ENCODE results near the gene ZMIZ1.

ZMIZ1 gene

DNA sequence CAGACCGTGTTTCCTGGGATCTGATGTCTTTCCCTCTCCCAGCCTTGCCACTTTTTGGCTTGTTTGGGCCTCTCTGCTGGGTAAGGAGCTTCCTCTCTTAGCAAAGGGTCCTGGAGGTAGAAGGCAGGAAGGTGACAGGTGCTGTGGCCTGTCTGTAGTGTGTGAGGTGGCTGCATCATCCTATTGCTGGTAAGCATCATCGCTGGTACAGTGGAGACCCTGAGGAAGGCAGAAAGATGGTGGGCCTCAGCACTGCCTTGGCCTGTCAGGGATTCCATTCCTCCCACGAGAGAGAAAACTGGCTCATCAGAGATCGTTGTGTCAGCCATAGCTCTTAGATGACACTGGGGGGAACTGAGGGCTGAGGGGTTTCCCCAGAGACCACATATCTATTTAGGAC lies 46.5 kb downstream of the ZMIZ1 start:
- no peak for DNase-seq (ENCODE audit: extremely low read depth in 1 of 2, low read depth in 1 of 2)

DNA sequence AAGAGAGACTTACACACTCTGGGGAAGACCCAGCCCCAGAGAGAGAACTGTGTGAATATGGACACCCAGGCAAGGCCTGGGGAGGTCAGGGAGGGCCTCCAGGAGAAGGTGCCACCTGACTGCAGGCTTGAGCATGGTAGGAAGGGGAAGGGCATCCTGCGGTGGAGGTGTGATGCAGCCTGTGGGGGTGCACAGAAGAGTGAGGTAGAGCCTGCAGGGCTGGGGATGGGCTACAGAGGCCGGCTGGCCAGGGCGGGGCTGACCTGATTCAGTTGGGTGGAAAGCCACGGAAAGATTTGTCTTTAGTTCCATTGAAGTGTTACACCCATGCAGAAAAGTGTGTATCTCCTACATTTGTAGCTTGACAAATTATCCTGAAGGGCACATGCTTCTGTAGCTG lies 47.6 kb downstream of the ZMIZ1 start:
- DNase-seq (ENCODE audit: extremely low read depth in 1 of 2, low read depth in 1 of 2) = no peak

DNA sequence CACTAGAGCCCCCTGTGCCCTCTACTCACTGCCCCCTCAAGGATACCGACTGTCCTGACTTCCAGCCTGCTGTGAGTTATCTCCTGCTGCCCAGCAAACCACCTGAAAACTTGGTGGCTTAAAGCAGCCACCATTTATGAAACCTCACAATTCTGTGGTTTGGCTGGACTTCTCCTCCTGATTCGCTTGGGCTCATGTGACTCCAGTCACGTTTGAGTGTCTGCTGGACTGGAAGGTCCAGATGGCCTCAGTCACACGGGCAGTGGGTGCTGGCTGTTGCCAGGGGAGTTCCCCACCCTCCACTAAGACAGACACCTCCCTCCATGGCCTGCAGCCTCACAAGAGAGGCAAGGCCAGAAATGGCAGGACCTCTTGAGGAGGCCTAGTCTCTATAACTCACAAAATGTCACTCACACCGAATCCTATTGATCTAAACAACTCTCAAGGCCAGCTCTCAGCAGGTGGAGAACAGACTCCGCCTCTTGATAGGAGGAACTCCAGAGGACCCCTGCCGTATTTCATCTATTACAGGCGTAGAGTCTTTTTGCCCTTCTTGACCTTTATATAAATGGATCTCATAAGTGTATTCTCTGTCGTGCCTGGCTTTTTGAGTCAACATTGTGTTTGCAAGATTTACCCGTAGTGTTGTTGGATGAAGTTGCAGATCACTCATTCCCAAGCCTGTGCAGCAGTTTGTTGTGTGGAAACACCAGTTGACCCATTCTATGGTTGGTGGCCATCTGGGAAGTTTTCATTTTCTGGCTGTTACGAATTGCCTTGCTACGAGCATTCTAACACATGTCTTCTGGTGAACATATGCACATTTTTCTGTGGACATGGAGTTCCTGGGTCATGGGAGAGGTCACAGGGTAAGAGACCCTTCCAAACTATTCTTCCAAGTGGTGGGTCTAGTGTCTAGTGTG lies 48.3 kb downstream of the ZMIZ1 start:
- no peak for DNase-seq (ENCODE audit: extremely low read depth in 1 of 2, low read depth in 1 of 2)

DNA sequence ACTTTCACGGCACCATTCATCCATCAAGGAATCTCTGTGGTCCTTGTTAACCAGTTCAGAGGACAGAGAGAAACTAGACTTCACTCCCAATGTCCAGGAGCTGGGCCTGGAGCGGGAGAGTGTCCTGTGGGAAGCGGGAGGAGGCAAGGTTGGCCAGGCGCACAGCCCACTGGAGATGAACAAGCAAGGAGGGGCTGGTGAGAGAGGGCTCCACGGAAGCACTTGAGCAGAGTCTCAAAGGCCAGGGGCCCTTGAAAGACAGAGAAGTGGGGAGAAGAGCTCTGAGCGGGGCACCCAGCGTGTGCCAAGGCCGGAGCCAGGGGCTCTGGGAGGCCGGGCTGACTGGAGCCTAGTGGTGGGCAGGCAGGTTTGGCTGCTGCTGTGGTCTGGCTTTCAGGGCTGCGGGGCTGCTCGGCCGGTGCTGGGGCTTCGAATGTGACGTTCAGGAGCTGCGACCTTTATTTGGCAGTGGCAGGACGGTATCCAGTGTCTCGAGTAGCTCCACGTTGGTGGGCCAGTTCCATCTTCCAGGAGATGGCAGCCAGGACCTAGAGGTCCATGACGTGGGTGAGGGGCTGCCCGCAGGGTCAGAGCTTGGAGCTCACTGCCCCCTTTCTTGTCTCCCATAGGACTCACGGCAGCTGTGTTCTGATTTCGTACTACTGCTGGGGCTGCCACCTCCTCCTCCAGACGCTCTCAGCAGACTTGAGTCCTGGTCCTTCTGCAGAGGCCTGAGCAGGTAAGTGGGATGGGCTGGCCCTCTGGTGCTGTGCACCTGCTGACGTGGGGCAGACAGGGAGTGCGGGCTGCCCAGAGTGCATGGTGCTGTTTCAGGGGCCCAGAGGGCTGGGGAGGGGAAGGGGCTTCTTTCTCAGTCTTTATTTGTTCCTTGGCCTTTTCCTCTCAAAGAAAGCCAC lies 49.8 kb downstream of the ZMIZ1 start:
- no peak for DNase-seq (ENCODE audit: extremely low read depth in 1 of 2, low read depth in 1 of 2)

DNA sequence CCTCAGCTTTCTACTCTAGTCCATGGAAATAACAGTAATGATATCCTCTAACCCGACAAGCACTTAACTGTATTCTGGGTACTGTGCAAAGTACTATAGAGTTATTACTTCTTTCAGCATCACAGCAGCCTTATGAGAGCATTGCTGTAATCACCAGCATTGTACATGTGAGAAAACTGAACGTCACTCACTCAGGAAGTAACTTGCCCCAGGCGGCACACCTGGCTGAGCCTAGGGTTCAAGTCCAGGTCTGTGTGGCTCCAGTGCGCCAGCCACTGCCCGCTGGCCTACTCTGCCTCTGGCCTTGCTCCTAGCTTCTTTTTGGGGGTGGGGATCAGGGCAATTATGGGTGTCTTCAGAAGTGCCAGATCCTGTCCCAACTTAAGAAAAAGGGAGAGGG lies 50.5 kb downstream of the ZMIZ1 start:
- no peak for DNase-seq (ENCODE audit: extremely low read depth in 1 of 2, low read depth in 1 of 2)

DNA sequence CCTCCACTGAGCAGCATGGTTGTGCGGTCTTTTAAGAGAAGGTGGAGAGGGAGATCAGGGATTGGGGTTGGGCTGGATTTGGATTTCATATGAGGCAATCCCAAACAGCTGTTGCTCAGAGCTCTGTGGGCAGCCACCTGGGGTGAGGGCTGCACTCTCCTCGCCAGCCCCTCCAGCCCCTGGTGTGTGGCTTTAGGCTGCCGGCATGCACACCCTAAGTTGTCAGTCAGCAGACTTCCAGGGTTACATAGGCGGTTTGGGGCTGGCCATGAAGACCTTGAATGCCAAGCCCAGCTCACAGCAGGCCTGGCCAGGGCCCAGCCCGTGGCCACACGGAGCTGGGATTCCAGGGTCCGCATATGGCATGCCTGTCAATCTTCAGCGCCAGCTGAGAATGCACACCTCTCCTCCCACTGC lies 54.8 kb downstream of the ZMIZ1 start:
- no peak for DNase-seq (ENCODE audit: extremely low read depth in 1 of 2, low read depth in 1 of 2)

DNA sequence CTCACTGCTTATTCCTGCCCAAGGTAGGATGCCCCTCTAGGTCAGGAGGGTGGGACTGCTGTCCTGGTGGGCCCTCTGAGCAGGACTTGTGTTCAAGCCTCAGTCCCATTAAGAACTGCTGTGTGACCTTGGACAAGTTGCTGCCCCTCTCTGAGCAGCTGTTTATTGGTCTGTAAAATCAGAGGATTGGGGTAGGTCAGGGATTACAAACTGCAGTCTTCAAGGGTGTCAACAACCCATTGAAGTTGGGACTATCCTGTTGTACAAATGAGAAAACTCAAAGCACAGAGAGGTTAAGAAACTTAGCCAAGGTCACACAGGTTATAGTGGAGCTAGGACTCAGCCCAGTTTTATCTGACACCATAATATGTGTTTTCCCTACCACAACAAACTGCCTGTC lies 55.3 kb downstream of the ZMIZ1 start:
- no peak for DNase-seq (ENCODE audit: extremely low read depth in 1 of 2, low read depth in 1 of 2)

DNA sequence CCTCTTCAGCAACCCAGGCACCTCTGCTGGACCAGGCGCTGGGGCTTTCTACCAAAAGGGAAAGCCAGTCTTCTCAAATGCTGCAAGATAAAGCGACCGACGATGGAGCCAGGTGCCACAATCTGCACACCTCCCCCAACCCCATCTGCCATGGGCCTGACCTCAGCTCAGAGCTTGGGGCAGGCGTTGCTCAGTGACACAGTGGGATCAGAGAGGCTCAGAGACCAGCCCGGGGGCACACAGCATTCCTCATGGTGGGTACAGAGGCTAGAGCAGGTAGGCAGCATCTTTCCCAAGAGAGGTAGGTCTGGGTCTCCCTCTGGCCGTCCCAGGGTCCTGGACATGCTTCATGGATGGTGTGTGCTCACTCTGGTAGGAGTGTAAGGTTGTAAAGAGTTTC lies 56.3 kb downstream of the ZMIZ1 start:
- DNase-seq (ENCODE audit: extremely low read depth in 1 of 2, low read depth in 1 of 2) = no peak

DNA sequence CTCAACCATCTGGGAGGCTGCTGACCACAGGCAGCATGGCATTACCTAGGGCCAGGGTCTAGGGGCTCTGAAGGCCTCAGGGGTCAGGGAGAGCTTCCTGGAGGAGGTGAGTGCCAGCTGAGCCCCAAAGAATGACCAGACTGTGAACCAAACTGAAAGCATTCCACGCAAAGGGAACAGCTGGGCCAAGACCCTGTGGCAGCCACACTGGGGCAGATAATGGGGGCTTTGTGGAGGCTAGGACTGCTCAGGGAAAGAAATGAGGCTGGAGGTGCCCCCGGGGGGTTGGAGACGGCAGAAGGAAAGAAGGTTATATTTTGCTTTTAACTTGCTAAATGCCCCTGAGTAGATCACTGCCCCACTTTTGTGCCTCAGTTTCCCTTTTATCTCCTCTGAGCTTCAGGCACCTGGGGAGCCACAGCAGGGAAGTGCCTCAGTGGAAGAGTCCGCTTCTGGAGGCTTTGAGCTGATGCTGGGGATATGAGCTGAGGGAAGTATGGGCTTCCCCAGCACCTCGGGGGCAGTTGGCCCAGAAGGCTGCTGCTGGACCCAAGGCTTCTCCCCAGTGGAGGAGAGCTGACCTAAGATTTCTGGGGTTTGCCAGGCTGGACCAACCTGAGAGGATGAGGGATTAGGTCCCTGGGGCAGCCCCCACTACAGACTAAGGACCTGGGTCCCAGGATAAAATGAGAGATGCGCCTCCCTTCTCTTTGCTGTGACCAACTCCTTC lies 57.8 kb downstream of the ZMIZ1 start:
- DNase-seq (ENCODE audit: extremely low read depth in 1 of 2, low read depth in 1 of 2) = no peak

DNA sequence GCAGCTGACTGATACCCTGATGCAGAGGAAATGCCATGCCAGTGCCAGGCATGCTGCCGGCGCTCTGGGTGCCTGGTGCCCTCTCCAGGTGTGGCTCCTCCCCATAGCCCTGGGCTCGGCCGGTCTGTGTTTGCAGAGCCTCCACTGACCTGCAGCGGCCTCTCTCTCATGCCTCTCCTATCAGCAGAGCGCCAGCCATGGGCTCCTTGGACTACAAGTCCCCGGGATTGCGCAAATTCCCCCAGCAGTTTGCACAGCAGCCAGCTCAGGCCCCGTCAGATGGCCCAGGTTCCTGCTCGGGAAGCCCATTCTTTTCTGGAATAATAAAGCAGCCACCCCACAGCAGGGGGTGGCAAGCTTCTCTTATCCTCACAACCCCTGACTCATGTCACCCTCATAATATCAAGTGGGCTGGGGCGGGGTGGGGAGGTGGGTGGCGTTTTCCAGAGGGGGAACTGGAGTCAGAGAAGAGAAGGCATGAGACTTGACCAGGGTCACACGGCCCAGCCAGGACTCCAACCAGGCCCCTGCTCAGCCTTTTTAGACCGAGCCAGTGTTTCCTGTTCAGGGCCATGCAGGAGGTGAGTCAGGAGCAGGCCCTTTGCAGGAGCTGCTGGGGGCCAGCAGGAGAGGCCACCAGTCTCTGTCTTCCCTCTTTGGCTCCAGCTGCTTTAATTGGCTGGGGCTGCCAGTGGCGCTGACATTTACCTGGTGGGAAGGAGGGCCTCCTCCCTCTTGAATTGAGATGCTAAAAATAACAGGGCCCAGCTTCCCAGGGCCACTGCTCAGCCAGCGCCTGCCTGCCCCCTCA lies 58.6 kb downstream of the ZMIZ1 start:
- DNase-seq (ENCODE audit: extremely low read depth in 1 of 2, low read depth in 1 of 2) = no peak

DNA sequence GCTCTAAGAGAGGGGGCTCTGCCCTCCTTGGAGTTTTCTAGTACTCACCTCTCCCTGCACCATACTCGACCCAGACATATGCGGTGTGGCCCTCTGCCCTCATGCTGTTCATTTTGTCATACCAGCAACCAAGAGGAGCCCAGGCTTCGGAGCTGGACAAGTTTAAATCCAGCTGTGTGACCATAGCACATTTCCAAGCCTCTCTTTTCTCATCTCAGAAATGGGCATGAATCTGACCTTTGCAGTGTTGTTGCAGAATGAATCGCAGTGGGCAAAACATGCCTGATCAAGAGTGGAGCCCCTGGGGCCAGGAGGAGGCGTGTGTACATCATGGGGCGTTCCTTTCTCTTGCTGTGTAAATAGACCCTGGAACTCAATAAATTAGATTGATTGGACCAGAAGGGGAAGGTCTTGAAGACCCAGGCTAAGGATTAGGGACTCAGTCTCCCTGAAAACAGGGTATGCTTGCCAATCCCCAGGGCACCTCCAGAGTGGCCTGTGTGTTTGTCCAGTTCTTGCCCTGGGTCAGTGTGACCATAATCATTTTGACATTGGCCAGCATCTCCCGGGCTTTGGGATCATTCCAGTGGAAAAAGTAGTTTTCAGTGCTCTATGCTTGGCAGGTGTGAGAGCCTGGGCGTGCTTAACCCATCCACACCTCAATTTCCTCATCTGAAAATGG lies 59.6 kb downstream of the ZMIZ1 start:
- DNase-seq (ENCODE audit: extremely low read depth in 1 of 2, low read depth in 1 of 2) = no peak

DNA sequence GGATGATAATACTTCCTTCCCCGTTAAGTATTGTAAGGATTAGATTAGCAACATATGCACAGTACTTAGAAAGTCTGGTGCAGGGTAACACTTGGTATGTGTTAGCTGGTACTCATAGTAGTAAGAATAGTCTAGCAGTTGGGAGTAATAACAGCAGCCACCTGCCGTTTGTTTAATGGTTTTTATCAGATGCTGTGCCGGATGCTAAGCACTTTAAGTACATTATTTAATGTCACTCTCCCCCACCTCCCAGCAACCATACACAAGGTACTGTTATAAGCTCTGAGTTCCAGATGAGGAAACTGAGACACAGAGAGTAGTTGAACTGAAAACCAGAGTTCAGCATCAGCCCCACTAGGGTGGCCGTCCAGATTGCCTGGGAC lies 60.1 kb downstream of the ZMIZ1 start:
- no peak for DNase-seq (ENCODE audit: extremely low read depth in 1 of 2, low read depth in 1 of 2)

DNA sequence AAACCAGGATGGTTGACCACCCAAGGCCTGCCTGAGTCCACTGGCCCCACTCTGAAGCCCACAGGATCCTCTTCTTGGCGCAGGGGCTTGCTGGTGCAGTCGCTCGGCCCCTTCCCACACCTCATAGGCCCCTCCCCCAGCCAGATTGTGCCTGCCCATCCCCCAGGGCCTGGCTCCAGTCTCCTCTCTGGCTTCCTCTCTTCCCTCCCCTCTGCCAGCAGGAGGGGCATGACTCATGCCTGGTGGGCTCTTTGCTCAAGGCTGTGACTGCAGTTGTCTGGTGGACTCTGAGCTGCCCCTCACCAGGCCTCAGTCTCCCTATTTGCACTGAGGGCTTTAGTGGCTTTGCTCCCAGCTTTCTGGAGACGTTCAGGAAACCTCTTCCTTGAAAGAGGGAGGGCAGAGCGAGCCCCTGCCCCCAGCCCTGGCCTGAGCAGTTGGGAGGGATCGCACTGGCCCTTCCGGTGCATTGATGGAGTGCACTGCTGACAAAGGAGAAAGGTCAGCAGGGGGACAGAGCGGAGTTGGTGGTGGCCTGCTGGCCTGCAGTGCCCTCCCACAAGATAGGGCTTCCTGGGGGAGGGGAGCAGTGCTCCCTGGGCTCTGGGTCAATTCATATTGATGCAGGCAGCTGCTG lies 60.7 kb downstream of the ZMIZ1 start:
- no peak for DNase-seq (ENCODE audit: extremely low read depth in 1 of 2, low read depth in 1 of 2)

DNA sequence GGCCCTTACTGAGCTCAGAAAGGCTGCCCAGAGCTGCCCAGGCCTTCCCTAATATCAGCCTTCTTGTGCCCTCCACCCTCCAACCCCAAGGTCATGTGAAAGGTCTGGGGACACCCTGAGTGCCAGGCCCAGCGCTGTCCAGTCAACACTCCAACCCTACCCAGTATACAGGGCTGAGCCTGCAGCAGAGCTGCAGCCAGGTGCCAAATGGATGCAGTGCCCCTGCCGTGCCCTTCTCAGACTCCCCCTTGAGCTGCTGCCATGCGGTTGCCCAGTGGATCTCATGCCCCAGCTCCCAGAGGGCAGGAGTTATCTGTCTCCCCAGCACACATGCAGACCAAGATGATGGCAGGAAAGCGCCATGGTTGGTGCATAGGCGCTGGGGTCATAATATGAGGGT lies 61.5 kb downstream of the ZMIZ1 start:
- DNase-seq (ENCODE audit: extremely low read depth in 1 of 2, low read depth in 1 of 2) = no peak

DNA sequence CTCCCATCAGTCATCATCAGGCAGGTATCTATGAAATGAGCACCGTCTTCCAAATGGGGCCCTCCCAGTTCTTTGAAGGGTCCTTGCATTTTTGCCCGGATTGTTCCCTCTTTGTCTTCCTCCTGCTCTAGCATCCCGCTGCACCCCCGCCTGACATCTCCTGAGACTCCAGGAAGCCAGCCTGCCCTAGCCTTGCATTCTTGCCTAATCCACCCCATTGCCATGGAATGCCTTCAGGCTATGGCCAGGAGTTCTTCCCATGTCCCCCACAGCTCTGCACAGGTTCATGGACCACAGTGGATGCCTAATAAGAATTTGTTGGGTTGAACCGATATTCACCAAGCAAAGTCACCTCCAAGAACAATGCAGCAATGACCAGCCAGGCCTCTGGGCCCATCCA lies 62.1 kb downstream of the ZMIZ1 start:
- DNase-seq (ENCODE audit: extremely low read depth in 1 of 2, low read depth in 1 of 2) = no peak

DNA sequence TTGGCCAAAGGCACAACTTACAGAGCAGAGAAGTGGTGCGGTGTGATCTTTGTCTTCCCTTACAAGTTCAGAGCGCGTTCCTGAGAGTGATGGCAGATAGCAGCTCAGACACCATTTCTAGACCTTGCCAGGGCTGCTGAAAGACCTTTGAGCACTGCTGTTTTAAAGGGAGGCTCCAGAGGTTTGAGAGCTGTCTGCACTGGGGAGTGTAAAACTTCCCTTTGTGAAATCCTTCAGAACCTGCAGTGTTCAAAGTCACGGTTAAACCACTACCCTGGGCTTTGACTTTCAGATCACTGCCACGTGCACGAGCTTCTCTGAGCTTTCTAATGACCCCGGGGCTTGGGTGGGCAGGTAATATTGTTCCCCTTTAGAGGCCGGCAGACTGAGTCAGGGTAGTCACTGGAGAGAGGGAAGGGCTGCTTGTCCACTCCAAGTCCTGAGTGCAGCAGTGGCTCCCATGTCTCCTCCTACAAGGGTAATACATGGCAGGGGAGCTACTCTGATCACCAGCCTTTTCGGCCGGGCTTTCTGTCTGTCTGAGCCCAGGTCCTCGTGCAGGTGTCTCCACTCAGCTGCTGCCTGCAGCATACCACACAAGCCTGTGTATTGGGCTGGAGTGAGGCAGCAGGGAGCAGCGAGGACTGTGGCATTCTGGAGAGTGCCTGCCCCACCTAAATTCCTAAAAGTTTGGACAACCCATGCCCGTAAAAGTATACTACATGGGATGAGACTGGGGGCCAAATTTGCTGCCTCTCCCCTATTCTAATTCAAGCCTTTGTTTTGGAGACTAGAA lies 63.3 kb downstream of the ZMIZ1 start:
- DNase-seq (ENCODE audit: extremely low read depth in 1 of 2, low read depth in 1 of 2) = no peak

DNA sequence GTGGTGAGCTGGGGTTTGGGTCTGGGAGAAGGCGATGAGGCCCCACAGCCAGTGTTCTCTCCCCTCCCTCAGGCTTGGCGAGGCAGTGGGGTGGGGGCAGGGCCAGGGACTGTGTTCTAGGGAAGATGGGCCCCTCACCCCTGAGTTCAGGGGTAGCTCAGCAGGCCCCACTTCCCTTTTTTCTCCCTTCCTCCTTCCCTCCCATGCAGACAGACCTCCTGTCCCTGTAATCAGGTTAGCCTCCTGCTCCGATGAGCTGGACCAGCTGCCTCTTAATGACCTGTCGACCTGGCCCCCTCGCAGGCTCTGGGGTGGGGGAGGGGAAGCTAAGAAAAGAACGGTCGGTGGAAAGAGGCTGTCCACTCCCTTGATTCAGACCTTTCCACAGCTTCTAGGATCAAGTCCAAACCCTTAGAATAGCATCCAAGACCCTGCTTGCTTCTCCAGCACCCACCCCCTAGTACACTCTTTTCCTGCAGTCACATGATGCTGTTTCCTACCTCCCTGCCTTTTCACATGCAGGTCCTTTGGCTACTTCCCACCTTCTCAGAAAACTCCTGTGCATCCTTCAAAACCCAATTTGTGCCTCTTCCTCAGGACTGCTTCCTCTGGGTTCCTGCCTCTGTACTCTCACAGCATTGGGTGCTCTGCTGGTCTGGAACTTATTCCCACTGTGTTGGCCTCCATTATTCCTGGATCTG lies 64.1 kb downstream of the ZMIZ1 start:
- no peak for DNase-seq (ENCODE audit: extremely low read depth in 1 of 2, low read depth in 1 of 2)

DNA sequence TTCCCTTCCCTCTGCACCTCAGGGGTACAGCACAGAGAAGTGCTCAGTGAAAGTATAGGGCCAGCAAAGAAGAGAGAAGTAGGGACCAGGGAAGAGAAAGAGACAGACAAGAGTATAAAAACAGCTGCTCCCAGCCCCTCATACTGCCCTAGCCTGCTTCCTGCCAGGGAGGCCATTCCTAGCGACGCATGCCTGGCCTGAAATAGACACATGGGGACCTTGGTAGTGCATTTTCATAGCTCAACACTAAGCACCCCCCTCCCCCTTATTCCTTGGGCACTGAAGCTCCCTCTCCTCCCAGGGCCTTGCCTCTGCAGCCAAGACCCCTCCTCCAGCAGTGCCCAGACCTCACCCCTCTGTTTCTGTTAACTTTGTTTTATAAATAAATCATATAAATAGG lies 64.7 kb downstream of the ZMIZ1 start:
- no peak for DNase-seq (ENCODE audit: extremely low read depth in 1 of 2, low read depth in 1 of 2)
